ENCODE results near the gene TLCD2.
A peak's percentile ranks its signal among the peaks of the same experiment; 100 is the strongest.
"Not testable (repeated sequence)": the region's sequence is repeated elsewhere in the genome, so short reads cannot be mapped to it uniquely, and the experiment has no call there.

The TLCD2 gene

GRCh38 chr17:1735834-1736347 is 25.7 kb upstream of the TLCD2 start:
- no peak for DNase-seq (ENCODE audit: low spot score)

GRCh38 chr17:1735418-1735817 is 25.2 kb upstream of the TLCD2 start:
- no peak for DNase-seq (ENCODE audit: low spot score)

GRCh38 chr17:1733759-1734158 is 23.6 kb upstream of the TLCD2 start:
- DNase-seq (ENCODE audit: low spot score): no peak

GRCh38 chr17:1732833-1733321 is 22.7 kb upstream of the TLCD2 start:
- no peak for DNase-seq (ENCODE audit: low spot score)

- DNase-seq (ENCODE audit: low spot score): no peak
Measured at GRCh38 chr17:1732241-1732832, 22.2 kb upstream of the TLCD2 start.

- no peak for DNase-seq (ENCODE audit: low spot score)
Measured at GRCh38 chr17:1731194-1731506, 21.0 kb upstream of the TLCD2 start.

GRCh38 chr17:1730326-1731193 is 20.4 kb upstream of the TLCD2 start:
- no peak for DNase-seq (ENCODE audit: low spot score)

- DNase-seq (ENCODE audit: low spot score): no peak
Measured at GRCh38 chr17:1729966-1730325, 19.8 kb upstream of the TLCD2 start.

- no peak for DNase-seq (ENCODE audit: low spot score)
Measured at GRCh38 chr17:1727876-1728630, 17.9 kb upstream of the TLCD2 start.

- no peak for DNase-seq (ENCODE audit: low spot score)
Measured at GRCh38 chr17:1727258-1727789, 17.1 kb upstream of the TLCD2 start.

- no peak for DNase-seq (ENCODE audit: low spot score)
Measured at GRCh38 chr17:1726626-1727257, 16.6 kb upstream of the TLCD2 start.

- no peak for DNase-seq (ENCODE audit: low spot score)
Measured at GRCh38 chr17:1725642-1726511, 15.7 kb upstream of the TLCD2 start.

GRCh38 chr17:1724869-1725641 is 14.9 kb upstream of the TLCD2 start:
- no peak for DNase-seq (ENCODE audit: low spot score)

- peak; percentile 83 for DNase-seq (ENCODE audit: low spot score)
Measured at GRCh38 chr17:1724351-1724868, 14.2 kb upstream of the TLCD2 start, which contains the start of gene WDR81. WDR81 (plus strand) TSS chr17:1724704; CDS start chr17:1724960, 256 bp downstream.

GRCh38 chr17:1722022-1722421 is 11.8 kb upstream of the TLCD2 start:
- DNase-seq (ENCODE audit: low spot score): not testable (repeated sequence)

- DNase-seq (ENCODE audit: low spot score): peak; percentile 76
Measured at GRCh38 chr17:1720856-1721386, 10.7 kb upstream of the TLCD2 start.

GRCh38 chr17:1718362-1719165 is 8.4 kb upstream of the TLCD2 start:
- DNase-seq (ENCODE audit: low spot score): no peak

GRCh38 chr17:1716912-1717695 is 6.9 kb upstream of the TLCD2 start:
- DNase-seq (ENCODE audit: low spot score): peak; percentile 92

All from CD4-positive, alpha-beta T cell treated with Interleukin-2 at 100 ng/mL for 4 hours (primary cell).